ENCODE results near the gene RHBDL1. TPM values are rescaled to one million over a fixed set of nuclear protein-coding genes. Genes with fewer than 3 reads are reported as not detected.

RHBDL1 gene
- total and polyA plus RNA-seq, 2 of the 8 experiments (the other 6 are each of a cell fraction or from before 2014, with no cell fraction given) = 4.0 to 8.1 TPM

DNA sequence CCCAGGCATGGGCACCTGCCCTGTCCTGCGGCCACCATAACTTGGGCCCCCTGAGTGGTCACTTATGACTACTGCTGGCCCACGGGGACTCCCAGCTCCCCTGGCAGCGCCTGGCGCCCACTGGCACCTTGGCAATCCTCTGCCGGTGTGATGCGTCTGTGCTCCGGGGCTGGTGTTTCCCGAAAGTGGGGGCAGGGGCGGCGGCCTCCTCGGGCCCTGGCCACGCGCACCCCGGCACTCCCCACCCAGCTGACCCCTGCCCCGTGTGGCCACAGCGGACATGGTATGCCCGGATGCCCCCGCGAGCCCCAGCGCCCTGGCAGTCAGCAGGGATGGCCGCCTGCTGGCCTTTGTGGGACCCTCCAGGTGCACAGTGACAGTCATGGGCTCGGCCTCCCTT is 18.0 kb upstream of the RHBDL1 start (continued):
- TF ChIP-seq CHD7 (IDR thresholded peaks at IDR 0.05; ENCODE audit: insufficient replicate concordance, low read length) = no peak
- no peak for TF ChIP-seq TEAD4 (IDR thresholded peaks at IDR 0.05; ENCODE audit: low read depth, low read length)
- TF ChIP-seq SP1 (IDR thresholded peaks at IDR 0.05; ENCODE audit: low read depth, low read length) = no peak
- TF ChIP-seq RBBP5 (IDR thresholded peaks at IDR 0.05; ENCODE audit: borderline replicate concordance, low read depth, low read length) = no peak
- no peak for TF ChIP-seq GTF2F1 (IDR thresholded peaks at IDR 0.05; ENCODE audit: borderline replicate concordance, low read depth, low read length)
- TF ChIP-seq POLR2AphosphoS5 (IDR thresholded peaks at IDR 0.05; ENCODE audit: low read depth, low read length) = no peak
- TF ChIP-seq MAFK (IDR thresholded peaks at IDR 0.05; ENCODE audit: low read depth, low read length) = no peak
- TF ChIP-seq ASH2L (IDR thresholded peaks at IDR 0.05; ENCODE audit: low read length) = no peak
- TF ChIP-seq NANOG (IDR thresholded peaks at IDR 0.05; ENCODE audit: insufficient read depth, low read depth, low read length, poor library complexity, severe bottlenecking) = no peak
